PC-9 (cell line): ENCODE results near the gene ABHD5.

Experiments
- CTCF ChIP-seq: fragments of 200-600 bp; sonication (generic); conservative IDR thresholded peaks from 2 replicates; pipeline ENCODE4 v1.6.1; 2017; ENCODE audit warnings: mixed run types, antibody characterized with exemption, mild to moderate bottlenecking, moderate library complexity
- EZH2 ChIP-seq: fragments of 200-600 bp; sonication (generic); IDR thresholded peaks from 2 replicates; pipeline ENCODE4 v1.8.0; 2017; ENCODE audit warnings: antibody characterized with exemption, low read depth

- no peak for TF ChIP-seq CTCF
- TF ChIP-seq EZH2, result no peak
These were observed 64.9 kb downstream of the ABHD5 start for GRCh38 chr3:43755516-43756200.
